RWPE2 (cell line): Measurements from ENCODE around the gene ZYG11B.
"Not testable (repeated sequence)": the region's sequence is repeated elsewhere in the genome, so short reads cannot be mapped to it uniquely, and the experiment has no call there.

Experiments
- ATAC-seq: fragments of 200-7000 bp; cut with Tn5 transposase; 3 replicates; pipeline ENCODE4 v1.9.1; 2021; ENCODE audit warnings: low read depth
- DNase-seq: peaks from one replicate; pipeline ENCODE4 v3.0.0-alpha.2; 2020; ENCODE audit warnings: low spot score
- H3K27ac ChIP-seq: fragments of 450-650 bp; 2 replicates; pipeline ENCODE4 v1.5.1; 2017; ENCODE audit warnings: mild to moderate bottlenecking; ENCODE audit not compliant: poor library complexity, severe bottlenecking
- H3K27me3 ChIP-seq: fragments of 250-450 bp; sonication (Bioruptor Pico); 2 replicates; pipeline ENCODE4 v1.5.1; 2021; ENCODE audit warnings: mild to moderate bottlenecking, moderate library complexity; ENCODE audit not compliant: insufficient read depth, poor library complexity, severe bottlenecking
- H3K36me3 ChIP-seq: fragments of 250-450 bp; sonication (Bioruptor Pico); 2 replicates; pipeline ENCODE4 v1.5.1; 2020; ENCODE audit warnings: low read depth, mild to moderate bottlenecking, moderate library complexity
- H3K4me1 ChIP-seq: fragments of 250-450 bp; sonication (Bioruptor Pico); 2 replicates; pipeline ENCODE4 v1.5.1; 2021; ENCODE audit warnings: mild to moderate bottlenecking, moderate library complexity; ENCODE audit not compliant: insufficient read depth, poor library complexity, severe bottlenecking
- H3K4me3 ChIP-seq: fragments of 250-450 bp; sonication (Bioruptor Pico); 2 replicates; pipeline ENCODE4 v1.5.1; 2021; ENCODE audit warnings: mild to moderate bottlenecking, moderate library complexity; ENCODE audit not compliant: severe bottlenecking
- H3K9me3 ChIP-seq: fragments of 250-450 bp; sonication (Bioruptor Pico); 2 replicates; pipeline ENCODE4 v1.5.1; 2021; ENCODE audit warnings: mild to moderate bottlenecking, moderate library complexity; ENCODE audit not compliant: severe bottlenecking
- CTCF ChIP-seq: fragments of 450-650 bp; IDR thresholded peaks from one replicate; pipeline ENCODE4 v1.5.1; 2017; ENCODE audit warnings: mild to moderate bottlenecking, moderate library complexity; ENCODE audit not compliant: poor library complexity, severe bottlenecking

ZYG11B gene

GRCh38 chr1:52771384-52771783, 45.1 kb downstream of the ZYG11B start:
- Histone ChIP-seq H3K4me1 (no peaks in the 10 kb centered on the region), H3K27me3 (no peaks in the 10 kb centered on the region), H3K4me3 (no peak overlapping the region), H3K9me3 (no peaks in the 10 kb centered on the region), H3K36me3 (peaks cover 10% of the 10 kb centered on the region; the same call in 1 of the 2 replicates), H3K27ac (no peak overlapping the region)
- no peak for DNase-seq
- no peak for ATAC-seq
- no peak for TF ChIP-seq CTCF

- ATAC-seq (no peak), DNase-seq (no peak)
- Histone ChIP-seq H3K9me3 (no peaks in the 10 kb centered on the region), H3K4me1 (no peaks in the 10 kb centered on the region), H3K4me3 (no peak overlapping the region), H3K27me3 (no peaks in the 10 kb centered on the region), H3K27ac (no peak overlapping the region), H3K36me3 (peaks cover 23% of the 10 kb centered on the region)
- no peak for TF ChIP-seq CTCF
Observed at GRCh38 chr1:52786148-52786547, 59.9 kb downstream of the ZYG11B start.

- H3K36me3 ChIP-seq = peaks cover 16% of the 10 kb centered on the region
- H3K27ac ChIP-seq, H3K9me3 ChIP-seq, DNase-seq, ATAC-seq, H3K4me1 ChIP-seq, H3K4me3 ChIP-seq, H3K27me3 ChIP-seq: not testable (repeated sequence)
Observed at GRCh38 chr1:52790429-52790828, 64.2 kb downstream of the ZYG11B start.

GRCh38 chr1:52792036-52792435, 65.8 kb downstream of the ZYG11B start:
- DNase-seq = no peak
- H3K4me1 ChIP-seq = no peaks in the 10 kb centered on the region
- H3K36me3 ChIP-seq = peaks cover 11% of the 10 kb centered on the region
- H3K27ac ChIP-seq = no peak overlapping the region
- no peaks in the 10 kb centered on the region for H3K9me3 ChIP-seq
- no peaks in the 10 kb centered on the region for H3K27me3 ChIP-seq
- no peak for TF ChIP-seq CTCF
- ATAC-seq = no peak
- no peak overlapping the region for H3K4me3 ChIP-seq

- peaks cover 11% of the 10 kb centered on the region for H3K36me3 ChIP-seq
Observed at GRCh38 chr1:52793717-52794116, 67.5 kb downstream of the ZYG11B start.

GRCh38 chr1:52795464-52795863, 69.2 kb downstream of the ZYG11B start:
- no peak for TF ChIP-seq CTCF
- H3K4me1 ChIP-seq = no peaks in the 10 kb centered on the region
- peaks cover 6% of the 10 kb centered on the region for H3K36me3 ChIP-seq
- DNase-seq (no peak), ATAC-seq (no peak)
- H3K4me3 ChIP-seq = no peak overlapping the region
- no peak overlapping the region for H3K27ac ChIP-seq
- H3K9me3 ChIP-seq = no peaks in the 10 kb centered on the region
- no peaks in the 10 kb centered on the region for H3K27me3 ChIP-seq

More at GRCh38 chr1:52793717-52794116, 67.5 kb downstream of the ZYG11B start:
- ATAC-seq, H3K27me3 ChIP-seq, H3K27ac ChIP-seq, H3K4me1 ChIP-seq, DNase-seq, H3K4me3 ChIP-seq, H3K9me3 ChIP-seq: not testable (repeated sequence)
